Right lobe of liver (tissue), 6 donors: Measurements from ENCODE around the gene VAV2. TPM values are rescaled to one million over a fixed set of nuclear protein-coding genes. Genes with fewer than 3 reads are reported as not detected.

Experiments
- ATAC-seq, 4 donors: fragments of 200-7000 bp; cut with Tn5 transposase; one replicate each; pipeline ENCODE4 v1.9.1; 2020; ENCODE audit warnings: mild to moderate bottlenecking in 4 of 4, moderate library complexity in 4 of 4
- DNase-seq, 3 donors: peaks; one replicate each; pipeline ENCODE4 v3.0.0-alpha.2; 2020
- H3K27ac ChIP-seq, 3 donors: fragments of 200-600 bp; one replicate each; pipeline ENCODE4 v1.8.0; 2022
- H3K27me3 ChIP-seq, 2 donors: fragments of 200-600 bp; one replicate each; pipeline ENCODE4 v1.8.0; 2022
- H3K36me3 ChIP-seq, 4 donors: fragments of 200-600 bp; sonication (generic) in 1 of 4; one replicate each; pipeline versions ENCODE4 v1.5.1 to v1.8.0; 2017 to 2022; ENCODE audit warnings: control low read depth in 1 of 4
- H3K4me1 ChIP-seq, 4 donors: fragments of 200-600 bp; sonication (generic) in 1 of 4; one replicate each; pipeline versions ENCODE4 v1.5.1 to v1.8.0; 2017 to 2022; ENCODE audit warnings: control low read depth in 1 of 4
- H3K4me3 ChIP-seq, 3 donors: fragments of 200-600 bp; one replicate each; pipeline ENCODE4 v1.8.0; 2022
- H3K9me3 ChIP-seq, 4 donors: fragments of 200-600 bp; sonication (generic) in 1 of 4; one replicate each; pipeline versions ENCODE4 v1.5.1 to v1.8.0; 2017 to 2022; ENCODE audit warnings: control low read depth in 1 of 4
- POLR2A ChIP-seq: fragments of 450-650 bp; IDR thresholded peaks from one replicate; pipeline ENCODE4 v1.6.1; 2017; ENCODE audit warnings: antibody characterized with exemption, mild to moderate bottlenecking
- WGBS: methylation state at CpG from one replicate; pipeline ENCODE4 v1.1.6; 2018; ENCODE audit warnings: low coverage, low lambda C conversion rate; ENCODE audit not compliant: insufficient coverage; ENCODE audit errors: missing lambda C conversion rate; 5-methylcytosine and 5-hydroxymethylcytosine counted together
- intact Hi-C, 2 donors: fragments of 100-400 bp; cut with DNase I; formaldehyde crosslinking; loops; one replicate each; pipeline versions ENCODE4 v1.11.2 to v1.14.1; 2022
- total RNA-seq, 6 experiments: library from RNA; depleted of rRNA in 2 of 6; stranded (reverse); fragments of >200 nt in 2 of 6; fragmentation: NEBNext Ultra II Directional in 3 of 6; extraction: Animal tissue kit (Norgen Biotek cat#: 25700) in 3 of 6; gene quantifications; one replicate each; pipeline versions ENCODE4 v1.1.0 to v1.2.4, GENCODE V29; 2016 to 2023
- TF ChIP-seq, protein P1 (sequence below), 4 donors: fragments of 200-600 bp in 3 of 4; fragments of 450-650 bp in 1 of 4; IDR thresholded peaks; one replicate each; pipeline versions ENCODE4 v1.5.1 to v1.8.0; 2016 to 2022; ENCODE audit warnings: antibody characterized with exemption in 4 of 4, mild to moderate bottlenecking in 2 of 4
- donor health status: DM: no; HTN: yes; CAD: no.
- donor health status: DM: no; HTN: no; CAD: no.
- donor health status: DM: no; HTN: no; CAD: no.
- donor health status: DM: no; HTN: yes; CAD: no.
- donor health status: DM: no; HTN: yes; CAD: no.

Gene VAV2
- total RNA-seq, 6 experiments from 2014 or later: 30.1 to 44.3 (median 34.9) TPM

DNA sequence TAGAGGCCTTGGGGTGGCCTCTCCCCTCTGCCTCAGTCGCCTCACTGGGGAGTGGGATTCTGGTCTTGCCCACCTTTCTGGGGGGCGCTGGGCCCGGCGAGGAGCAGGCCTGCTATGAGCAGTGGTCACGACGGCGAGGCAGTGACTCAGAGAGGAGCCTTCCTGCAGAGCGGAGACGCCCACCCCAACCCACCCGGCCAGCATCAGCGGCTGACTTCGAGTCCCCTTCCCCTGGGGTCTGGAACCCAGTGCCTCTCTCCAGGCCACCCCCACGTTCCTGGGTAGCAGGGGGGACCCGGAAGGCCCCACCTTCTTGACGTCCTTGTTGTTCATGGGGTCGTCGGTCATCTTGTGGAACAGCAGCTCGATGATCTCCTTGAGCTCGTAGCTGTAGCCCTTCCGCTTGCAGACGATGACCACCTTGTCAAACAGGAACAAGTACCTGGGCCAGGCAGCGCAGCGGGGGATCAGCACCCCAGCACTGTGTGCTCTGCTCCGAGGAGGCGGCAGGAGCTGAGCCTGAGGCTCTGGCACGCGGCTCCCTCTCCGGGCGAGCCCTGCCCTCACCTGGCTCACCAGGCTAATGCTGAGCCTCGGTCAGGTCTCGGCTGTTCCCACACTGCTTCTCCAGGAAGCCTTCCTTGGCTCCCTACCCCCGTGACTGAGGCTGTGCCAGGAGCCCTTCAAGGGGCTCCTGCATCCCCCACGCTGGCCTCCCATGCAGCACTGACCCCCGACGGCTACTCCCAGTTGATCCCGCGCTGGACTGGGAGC lies 203.9 kb downstream of the VAV2 start:
- H3K27me3 ChIP-seq: no peaks in the 10 kb centered on the region
- no peak for DNase-seq
- peaks cover 0 to 25% (median 12%) of the 10 kb centered on the region in 4 donors for H3K4me1 ChIP-seq
- H3K36me3 ChIP-seq: peaks cover 0 to 31% (median 3%) of the 10 kb centered on the region in 4 donors
- TF ChIP-seq, protein P1, sequence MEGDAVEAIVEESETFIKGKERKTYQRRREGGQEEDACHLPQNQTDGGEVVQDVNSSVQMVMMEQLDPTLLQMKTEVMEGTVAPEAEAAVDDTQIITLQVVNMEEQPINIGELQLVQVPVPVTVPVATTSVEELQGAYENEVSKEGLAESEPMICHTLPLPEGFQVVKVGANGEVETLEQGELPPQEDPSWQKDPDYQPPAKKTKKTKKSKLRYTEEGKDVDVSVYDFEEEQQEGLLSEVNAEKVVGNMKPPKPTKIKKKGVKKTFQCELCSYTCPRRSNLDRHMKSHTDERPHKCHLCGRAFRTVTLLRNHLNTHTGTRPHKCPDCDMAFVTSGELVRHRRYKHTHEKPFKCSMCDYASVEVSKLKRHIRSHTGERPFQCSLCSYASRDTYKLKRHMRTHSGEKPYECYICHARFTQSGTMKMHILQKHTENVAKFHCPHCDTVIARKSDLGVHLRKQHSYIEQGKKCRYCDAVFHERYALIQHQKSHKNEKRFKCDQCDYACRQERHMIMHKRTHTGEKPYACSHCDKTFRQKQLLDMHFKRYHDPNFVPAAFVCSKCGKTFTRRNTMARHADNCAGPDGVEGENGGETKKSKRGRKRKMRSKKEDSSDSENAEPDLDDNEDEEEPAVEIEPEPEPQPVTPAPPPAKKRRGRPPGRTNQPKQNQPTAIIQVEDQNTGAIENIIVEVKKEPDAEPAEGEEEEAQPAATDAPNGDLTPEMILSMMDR (IDR thresholded peaks at IDR 0.05): no peak
- TF ChIP-seq POLR2A: no peak
- no peak for ATAC-seq
- no peak overlapping the region for H3K27ac ChIP-seq
- intact Hi-C loops: loop anchor here in 1 of 2 donors (5.0 kb wide), 1 partner anchor 214 kb away; no protein-coding TSS in a partner anchor
- H3K4me3 ChIP-seq: no peak overlapping the region
- WGBS: no CpG with 5 or more reads among the region's 37 CpGs
- H3K9me3 ChIP-seq: no peaks in the 10 kb centered on the region

DNA sequence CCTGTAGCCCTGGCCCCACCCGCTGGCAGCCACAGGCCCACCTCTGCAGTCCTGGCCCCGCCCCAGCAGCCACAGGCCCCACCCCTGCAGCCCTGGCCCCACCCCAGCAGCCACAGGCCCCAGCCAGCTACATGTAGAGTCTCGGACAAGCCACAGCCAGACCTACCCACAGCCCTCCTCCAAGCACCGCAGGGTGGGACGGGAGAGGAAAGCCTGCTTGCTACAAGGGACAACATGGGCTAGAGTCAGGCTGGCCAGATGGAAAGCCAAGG lies 204.4 kb downstream of the VAV2 start:
- intact Hi-C loops: loop anchor here in 1 of 2 donors (5.0 kb wide), 1 partner anchor 215 kb away; no protein-coding TSS in a partner anchor
- no peak overlapping the region for H3K4me3 ChIP-seq
- H3K27ac ChIP-seq: no peak overlapping the region
- H3K36me3 ChIP-seq: peaks cover 0 to 34% (median 3%) of the 10 kb centered on the region in 4 donors
- H3K4me1 ChIP-seq: peaks cover 0 to 20% (median 10%) of the 10 kb centered on the region in 4 donors
- peak in 1 of 4 donors; percentile 2 for ATAC-seq
- no peaks in the 10 kb centered on the region for H3K9me3 ChIP-seq
- DNase-seq: no peak
- WGBS: no CpG with 5 or more reads among the region's 5 CpGs
- TF ChIP-seq POLR2A: no peak
- TF ChIP-seq, protein P1 (IDR thresholded peaks at IDR 0.05): no peak
- no peaks in the 10 kb centered on the region for H3K27me3 ChIP-seq

DNA sequence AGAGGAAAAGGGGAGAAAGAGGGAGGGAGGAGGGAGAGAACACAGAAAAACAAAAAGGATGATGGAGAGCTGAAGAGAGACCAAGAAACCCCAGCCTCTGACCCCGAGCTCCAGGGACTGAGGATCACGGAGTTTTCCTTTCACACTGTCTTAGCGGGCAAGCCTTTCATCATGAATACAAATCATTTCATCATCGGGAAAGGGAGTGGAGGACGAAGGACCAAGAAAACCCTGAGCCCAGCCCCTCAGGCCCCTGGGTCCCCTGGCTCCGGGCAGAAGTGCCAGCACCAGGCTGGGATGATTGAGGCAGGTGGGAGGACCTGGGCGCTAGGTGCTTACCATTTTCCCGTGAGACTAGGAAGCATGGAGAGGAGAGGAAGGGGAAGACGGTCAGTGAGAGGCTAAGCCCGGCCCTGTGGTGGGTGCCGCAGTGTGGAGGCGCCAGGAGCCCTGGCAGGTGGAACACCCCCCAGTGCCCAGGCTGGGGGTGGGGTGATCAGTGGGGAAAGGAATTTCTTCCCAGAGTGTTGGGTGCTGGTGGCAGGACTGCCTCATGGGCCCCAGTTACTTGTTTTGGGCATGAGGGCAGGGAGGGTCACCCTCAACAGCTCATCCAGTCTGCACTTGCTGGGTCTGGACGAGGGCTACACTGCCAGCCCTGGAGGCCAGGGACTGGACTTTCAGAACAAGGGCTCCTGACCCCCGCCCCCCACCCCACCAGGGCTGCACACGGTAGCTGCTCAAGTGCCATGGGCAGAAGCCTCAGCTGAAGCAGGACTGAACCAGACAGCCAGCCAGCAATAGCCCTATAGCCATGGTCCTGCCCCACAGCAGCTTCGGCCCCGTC lies 205.0 kb downstream of the VAV2 start:
- Histone ChIP-seq H3K9me3 (no peaks in the 10 kb centered on the region), H3K4me3 (no peak overlapping the region), H3K27me3 (no peaks in the 10 kb centered on the region), H3K36me3 (peaks cover 0 to 34% (median 3%) of the 10 kb centered on the region in 4 donors), H3K4me1 (peaks cover 0 to 20% (median 10%) of the 10 kb centered on the region in 4 donors), H3K27ac (no peak overlapping the region)
- 77% methylated on average over 5 of the region's 17 CpGs for WGBS
- intact Hi-C loops: loop anchor here in 1 of 2 donors (5.0 kb wide), 1 partner anchor 215 kb away; no protein-coding TSS in a partner anchor
- DNase-seq (no peak), ATAC-seq (no peak)
- TF ChIP-seq POLR2A: no peak
- TF ChIP-seq, protein P1 (IDR thresholded peaks at IDR 0.05): no peak

DNA sequence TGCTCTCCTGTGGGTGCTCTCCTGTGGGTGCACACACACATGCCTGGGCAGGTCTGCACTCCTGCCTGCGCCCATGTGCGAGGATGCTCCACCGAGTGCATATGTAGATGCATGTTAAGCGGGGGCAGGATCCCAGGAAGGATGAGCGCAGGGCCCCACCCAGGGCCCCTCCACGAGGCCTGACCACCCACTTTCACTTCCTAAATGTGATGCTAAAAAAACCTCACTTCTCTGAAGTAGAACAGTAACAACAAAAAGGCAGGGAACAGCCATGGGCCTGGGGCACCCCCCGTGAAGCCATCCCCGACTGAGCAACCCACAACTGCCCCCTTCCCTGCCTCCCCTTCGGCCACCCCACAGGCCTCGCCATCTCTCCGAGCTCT lies 205.8 kb downstream of the VAV2 start:
- intact Hi-C loops: loop anchor here in 1 of 2 donors (5.0 kb wide), 1 partner anchor 216 kb away; no protein-coding TSS in a partner anchor
- H3K36me3 ChIP-seq: peaks cover 0 to 30% (median 3%) of the 10 kb centered on the region in 4 donors

More for the DNA sequence above, 205.8 kb downstream of the VAV2 start:
- no peak overlapping the region for H3K27ac ChIP-seq
- peaks cover 0 to 20% (median 10%) of the 10 kb centered on the region in 4 donors for H3K4me1 ChIP-seq
- no peak for DNase-seq
- H3K9me3 ChIP-seq: no peaks in the 10 kb centered on the region
- WGBS: 71% methylated on average over 5 of the region's 11 CpGs
- no peaks in the 10 kb centered on the region for H3K27me3 ChIP-seq
- H3K4me3 ChIP-seq: no peak overlapping the region
- TF ChIP-seq, protein P1 (IDR thresholded peaks at IDR 0.05): no peak
- no peak for TF ChIP-seq POLR2A
- ATAC-seq: no peak
